Glutamatergic neuron (in vitro differentiated cells): ENCODE data around the gene DNM3. TPM values are rescaled to one million over a fixed set of nuclear protein-coding genes. Genes with fewer than 3 reads are reported as not detected.

Experiments used
- DNase-seq: peaks from one replicate; pipeline ENCODE4 v3.0.0; 2022
- H3K27ac Mint-ChIP-seq: one replicate; pipeline ENCODE4 v1.8.0; 2020; ENCODE audit warnings: mild to moderate bottlenecking, mixed read lengths, inconsistent platforms; ENCODE audit not compliant: unreplicated experiment
- H3K27me3 Mint-ChIP-seq: one replicate; pipeline ENCODE4 v1.8.0; 2020; ENCODE audit warnings: mild to moderate bottlenecking, moderate library complexity, mixed read lengths, inconsistent platforms; ENCODE audit not compliant: unreplicated experiment
- H3K36me3 Mint-ChIP-seq: one replicate; pipeline ENCODE4 v1.8.0; 2020; ENCODE audit warnings: mild to moderate bottlenecking, mixed read lengths, inconsistent platforms; ENCODE audit not compliant: unreplicated experiment
- H3K4me1 Mint-ChIP-seq: one replicate; pipeline ENCODE4 v1.8.0; 2020; ENCODE audit warnings: mild to moderate bottlenecking, low read depth, mixed read lengths, inconsistent platforms; ENCODE audit not compliant: unreplicated experiment
- H3K4me3 Mint-ChIP-seq: one replicate; pipeline ENCODE4 v1.8.0; 2020; ENCODE audit warnings: mild to moderate bottlenecking, mixed read lengths, inconsistent platforms; ENCODE audit not compliant: unreplicated experiment
- H3K9me3 Mint-ChIP-seq: one replicate; pipeline ENCODE4 v1.8.0; 2020; ENCODE audit warnings: mild to moderate bottlenecking, moderate library complexity, mixed read lengths, inconsistent platforms; ENCODE audit not compliant: unreplicated experiment
- total RNA-seq: library from RNA; stranded (reverse); fragmentation: NEBNext Ultra II Directional; extraction: Animal tissue kit (Norgen Biotek cat#: 25700); gene quantifications from one replicate; pipeline ENCODE4 v1.2.1, GENCODE V29; 2021; ENCODE audit not compliant: unreplicated experiment
- TF ChIP-seq, protein P1 (sequence below): fragments of 200-600 bp; sonication (generic); IDR thresholded peaks from one replicate; pipeline ENCODE4 v1.5.0; 2021; ENCODE audit not compliant: partially characterized antibody, unreplicated experiment

DNM3 gene
- total RNA-seq, 1 donor from 2014 or later = 11.4 TPM

- H3K27ac Mint-ChIP-seq = no peak overlapping the region
- H3K27me3 Mint-ChIP-seq = no peaks in the 10 kb centered on the region
- H3K36me3 Mint-ChIP-seq = no peaks in the 10 kb centered on the region
- TF ChIP-seq, protein P1, sequence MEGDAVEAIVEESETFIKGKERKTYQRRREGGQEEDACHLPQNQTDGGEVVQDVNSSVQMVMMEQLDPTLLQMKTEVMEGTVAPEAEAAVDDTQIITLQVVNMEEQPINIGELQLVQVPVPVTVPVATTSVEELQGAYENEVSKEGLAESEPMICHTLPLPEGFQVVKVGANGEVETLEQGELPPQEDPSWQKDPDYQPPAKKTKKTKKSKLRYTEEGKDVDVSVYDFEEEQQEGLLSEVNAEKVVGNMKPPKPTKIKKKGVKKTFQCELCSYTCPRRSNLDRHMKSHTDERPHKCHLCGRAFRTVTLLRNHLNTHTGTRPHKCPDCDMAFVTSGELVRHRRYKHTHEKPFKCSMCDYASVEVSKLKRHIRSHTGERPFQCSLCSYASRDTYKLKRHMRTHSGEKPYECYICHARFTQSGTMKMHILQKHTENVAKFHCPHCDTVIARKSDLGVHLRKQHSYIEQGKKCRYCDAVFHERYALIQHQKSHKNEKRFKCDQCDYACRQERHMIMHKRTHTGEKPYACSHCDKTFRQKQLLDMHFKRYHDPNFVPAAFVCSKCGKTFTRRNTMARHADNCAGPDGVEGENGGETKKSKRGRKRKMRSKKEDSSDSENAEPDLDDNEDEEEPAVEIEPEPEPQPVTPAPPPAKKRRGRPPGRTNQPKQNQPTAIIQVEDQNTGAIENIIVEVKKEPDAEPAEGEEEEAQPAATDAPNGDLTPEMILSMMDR = no peak
- H3K9me3 Mint-ChIP-seq = no peaks in the 10 kb centered on the region
- no peak for DNase-seq
- H3K4me3 Mint-ChIP-seq = no peak overlapping the region
- peaks cover 4% of the 10 kb centered on the region for H3K4me1 Mint-ChIP-seq
Measured at GRCh38 chr1:172286629-172287076, 445.4 kb downstream of the DNM3 start.

GRCh38 chr1:172287208-172287607 lies 445.9 kb downstream of the DNM3 start:
- Mint-ChIP-seq H3K4me3 (no peak overlapping the region), H3K4me1 (peaks cover 4% of the 10 kb centered on the region), H3K36me3 (no peaks in the 10 kb centered on the region), H3K27me3 (no peaks in the 10 kb centered on the region), H3K27ac (no peak overlapping the region), H3K9me3 (no peaks in the 10 kb centered on the region)
- DNase-seq = no peak
- TF ChIP-seq, protein P1 = no peak

DNA sequence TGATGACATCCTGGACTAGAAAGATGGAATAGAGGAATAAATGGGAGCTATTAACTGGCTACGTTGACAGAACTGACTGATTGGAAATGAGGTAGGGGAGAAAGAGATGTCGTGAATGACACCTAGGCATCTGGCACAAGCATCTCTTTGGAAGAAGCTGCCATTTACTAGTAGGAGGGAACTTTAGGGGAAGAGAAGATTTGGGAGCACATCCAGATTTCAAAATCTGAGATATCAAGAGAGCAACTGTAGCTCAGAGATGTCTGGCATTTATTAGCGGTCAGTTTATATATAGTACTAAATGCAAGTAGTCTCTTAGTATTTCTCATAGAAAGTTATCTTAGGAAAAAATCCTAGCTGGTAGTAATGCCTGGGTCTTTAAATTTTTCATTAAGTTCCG lies 447.3 kb downstream of the DNM3 start:
- H3K4me1 Mint-ChIP-seq = peaks cover 4% of the 10 kb centered on the region

GRCh38 chr1:172289448-172289847 lies 448.1 kb downstream of the DNM3 start:
- H3K4me3 Mint-ChIP-seq = no peak overlapping the region
- DNase-seq = no peak
- H3K27me3 Mint-ChIP-seq = no peaks in the 10 kb centered on the region
- H3K27ac Mint-ChIP-seq = no peak overlapping the region
- H3K4me1 Mint-ChIP-seq = peaks cover 4% of the 10 kb centered on the region
- H3K9me3 Mint-ChIP-seq = no peaks in the 10 kb centered on the region
- TF ChIP-seq, protein P1 = no peak
- H3K36me3 Mint-ChIP-seq = no peaks in the 10 kb centered on the region

More for the DNA sequence above, 447.3 kb downstream of the DNM3 start:
- no peaks in the 10 kb centered on the region for H3K36me3 Mint-ChIP-seq
- no peak for DNase-seq
- no peaks in the 10 kb centered on the region for H3K9me3 Mint-ChIP-seq
- TF ChIP-seq, protein P1 = no peak
- no peak overlapping the region for H3K4me3 Mint-ChIP-seq
- H3K27me3 Mint-ChIP-seq = no peaks in the 10 kb centered on the region
- H3K27ac Mint-ChIP-seq = no peak overlapping the region

DNA sequence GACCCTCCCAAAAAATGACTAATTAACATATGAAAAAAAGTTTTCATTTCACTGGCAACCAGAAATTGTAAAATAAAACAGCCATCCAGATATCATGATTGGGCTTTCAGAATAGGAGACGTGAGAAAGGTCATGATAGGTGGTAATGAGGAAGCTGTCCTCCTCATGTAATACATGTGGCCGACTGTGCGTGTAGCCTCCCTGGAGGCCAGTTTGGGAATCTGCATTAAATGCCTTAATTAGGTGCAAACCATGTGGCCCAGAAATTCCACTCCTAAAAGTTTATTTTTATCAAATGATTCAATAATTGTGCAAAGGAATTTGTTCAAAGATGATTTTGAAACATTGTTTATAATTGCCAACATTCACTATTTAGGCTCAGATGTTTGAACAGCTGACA lies 451.5 kb downstream of the DNM3 start:
- H3K27ac Mint-ChIP-seq = no peak overlapping the region
- TF ChIP-seq, protein P1 = no peak
- DNase-seq = no peak
- H3K9me3 Mint-ChIP-seq = no peaks in the 10 kb centered on the region
- H3K4me3 Mint-ChIP-seq = no peak overlapping the region
- no peaks in the 10 kb centered on the region for H3K4me1 Mint-ChIP-seq
- no peaks in the 10 kb centered on the region for H3K27me3 Mint-ChIP-seq
- H3K36me3 Mint-ChIP-seq = no peaks in the 10 kb centered on the region
